ENCODE results near the gene DAP3.
"Not testable (repeated sequence)": the region's sequence is repeated elsewhere in the genome, so short reads cannot be mapped to it uniquely, and the experiment has no call there.

GRCh38 chr1:155763090-155763815 is 74.4 kb downstream of the DAP3 start:
- TF ChIP-seq EZH2 (IDR thresholded peaks at IDR 0.05; ENCODE audit: insufficient read depth, poor library complexity, severe bottlenecking); EZH2phosphoT487 (IDR thresholded peaks at IDR 0.05; ENCODE audit: insufficient read depth, low read depth): not testable (repeated sequence)

Measured in GM23248 (cell line).